ENCODE data around the gene CTSE.
"Not testable (repeated sequence)": the region's sequence is repeated elsewhere in the genome, so short reads cannot be mapped to it uniquely, and the experiment has no call there.

CTSE gene

DNA sequence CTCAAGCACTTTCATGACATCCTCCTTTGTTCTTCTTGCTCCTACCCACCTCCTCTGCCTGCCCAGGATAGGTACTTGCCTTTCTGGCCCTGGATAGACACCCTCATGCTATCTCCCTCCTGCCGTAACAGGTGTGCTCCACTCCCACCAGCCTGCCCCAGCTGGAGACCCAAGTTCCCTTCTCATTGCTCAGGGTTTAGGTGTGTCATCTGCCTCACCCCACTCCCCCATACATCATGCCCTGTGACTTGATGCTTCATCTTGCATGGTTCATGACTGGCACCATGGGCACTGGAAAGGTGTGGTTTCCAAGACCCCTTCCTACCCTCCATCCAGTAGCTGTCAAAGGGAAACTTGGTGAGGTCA lies 35.2 kb upstream of the CTSE start:
- peaks cover 10% of the 10 kb centered on the region for H3K36me3 Mint-ChIP-seq (ENCODE audit: low read depth)
- no peak for DNase-seq
- TF ChIP-seq, protein P1, sequence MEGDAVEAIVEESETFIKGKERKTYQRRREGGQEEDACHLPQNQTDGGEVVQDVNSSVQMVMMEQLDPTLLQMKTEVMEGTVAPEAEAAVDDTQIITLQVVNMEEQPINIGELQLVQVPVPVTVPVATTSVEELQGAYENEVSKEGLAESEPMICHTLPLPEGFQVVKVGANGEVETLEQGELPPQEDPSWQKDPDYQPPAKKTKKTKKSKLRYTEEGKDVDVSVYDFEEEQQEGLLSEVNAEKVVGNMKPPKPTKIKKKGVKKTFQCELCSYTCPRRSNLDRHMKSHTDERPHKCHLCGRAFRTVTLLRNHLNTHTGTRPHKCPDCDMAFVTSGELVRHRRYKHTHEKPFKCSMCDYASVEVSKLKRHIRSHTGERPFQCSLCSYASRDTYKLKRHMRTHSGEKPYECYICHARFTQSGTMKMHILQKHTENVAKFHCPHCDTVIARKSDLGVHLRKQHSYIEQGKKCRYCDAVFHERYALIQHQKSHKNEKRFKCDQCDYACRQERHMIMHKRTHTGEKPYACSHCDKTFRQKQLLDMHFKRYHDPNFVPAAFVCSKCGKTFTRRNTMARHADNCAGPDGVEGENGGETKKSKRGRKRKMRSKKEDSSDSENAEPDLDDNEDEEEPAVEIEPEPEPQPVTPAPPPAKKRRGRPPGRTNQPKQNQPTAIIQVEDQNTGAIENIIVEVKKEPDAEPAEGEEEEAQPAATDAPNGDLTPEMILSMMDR (IDR thresholded peaks at IDR 0.05): no peak
- H3K27me3 Mint-ChIP-seq (ENCODE audit: low read depth, poor library complexity): peaks cover 28% of the 10 kb centered on the region
- peaks cover 26% of the 10 kb centered on the region for H3K9me3 Mint-ChIP-seq
- no peak overlapping the region for H3K4me3 Mint-ChIP-seq
- H3K4me1 Mint-ChIP-seq: peaks cover 6% of the 10 kb centered on the region
- no peak overlapping the region for H3K27ac Mint-ChIP-seq

DNA sequence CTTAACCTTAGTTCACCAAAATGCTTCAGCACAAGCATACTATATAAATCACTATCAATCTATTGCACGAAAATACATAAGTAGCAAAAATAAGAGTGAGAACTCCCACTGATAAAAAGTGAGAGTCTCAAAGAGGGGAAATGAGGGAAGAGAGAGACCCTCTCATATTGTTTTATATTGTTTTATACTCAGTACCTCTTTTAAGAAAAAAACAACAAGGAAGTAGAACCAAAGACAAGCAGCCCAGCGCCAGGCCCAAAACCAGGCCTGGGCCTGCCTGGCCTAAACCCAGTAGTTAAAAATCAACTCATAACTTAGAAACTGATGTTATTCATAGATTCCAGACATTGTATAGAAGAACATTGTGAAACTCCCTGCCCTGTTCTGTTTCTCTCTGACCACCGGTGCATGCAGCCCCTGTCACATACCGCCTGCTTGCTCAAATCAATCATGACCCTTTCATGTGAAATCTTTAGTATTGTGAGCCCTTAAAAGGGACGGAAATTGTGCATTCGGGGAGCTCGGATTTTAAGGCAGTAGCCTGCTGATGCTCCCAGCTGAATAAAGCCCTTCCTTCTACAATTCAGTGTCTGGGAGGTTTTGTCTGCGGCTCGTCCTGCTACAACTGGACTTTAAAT lies 34.7 kb upstream of the CTSE start:
- not testable (repeated sequence) for H3K27ac Mint-ChIP-seq; H3K4me1 Mint-ChIP-seq; DNase-seq; H3K4me3 Mint-ChIP-seq; H3K36me3 Mint-ChIP-seq (ENCODE audit: low read depth)
- H3K9me3 Mint-ChIP-seq: peaks cover 27% of the 10 kb centered on the region
- peaks cover 28% of the 10 kb centered on the region for H3K27me3 Mint-ChIP-seq (ENCODE audit: low read depth, poor library complexity)

DNA sequence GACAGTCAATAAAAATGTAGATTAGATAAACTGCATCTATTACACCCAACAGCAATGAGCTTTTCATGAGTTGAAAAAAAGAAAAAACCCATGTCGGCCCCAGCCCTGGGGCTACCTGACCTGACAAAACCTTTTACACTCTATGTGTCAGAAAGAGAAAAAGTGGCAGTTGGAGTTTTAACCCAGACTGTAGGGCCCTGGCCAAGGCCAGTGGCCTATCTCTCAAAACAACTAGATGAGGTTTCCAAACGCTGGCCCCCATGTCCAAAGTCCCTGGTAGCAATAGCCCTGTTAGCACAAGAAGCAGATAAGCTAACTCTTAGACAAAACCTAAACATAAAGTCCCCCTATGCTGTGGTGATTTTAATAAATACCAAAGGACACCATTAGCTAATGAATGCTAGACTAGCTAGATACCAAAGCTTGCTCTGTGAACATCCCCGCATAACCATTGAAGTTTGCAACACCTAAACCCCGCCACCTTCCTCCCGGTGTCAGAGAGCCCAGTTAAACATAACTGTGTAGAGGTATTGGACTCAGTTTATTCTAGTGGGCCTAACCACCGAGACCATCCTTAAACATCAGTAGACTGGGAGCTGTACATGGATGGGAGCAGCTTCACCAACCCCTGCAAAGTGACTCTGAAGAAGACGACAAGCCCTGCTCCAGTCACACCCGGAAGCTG lies 32.1 kb upstream of the CTSE start:
- Mint-ChIP-seq H3K9me3 (peaks cover 12% of the 10 kb centered on the region), H3K4me1 (peaks cover 18% of the 10 kb centered on the region), H3K27me3 (ENCODE audit: low read depth, poor library complexity) (peaks cover 19% of the 10 kb centered on the region)
- DNase-seq; H3K27ac Mint-ChIP-seq; H3K4me3 Mint-ChIP-seq; H3K36me3 Mint-ChIP-seq (ENCODE audit: low read depth): not testable (repeated sequence)

DNA sequence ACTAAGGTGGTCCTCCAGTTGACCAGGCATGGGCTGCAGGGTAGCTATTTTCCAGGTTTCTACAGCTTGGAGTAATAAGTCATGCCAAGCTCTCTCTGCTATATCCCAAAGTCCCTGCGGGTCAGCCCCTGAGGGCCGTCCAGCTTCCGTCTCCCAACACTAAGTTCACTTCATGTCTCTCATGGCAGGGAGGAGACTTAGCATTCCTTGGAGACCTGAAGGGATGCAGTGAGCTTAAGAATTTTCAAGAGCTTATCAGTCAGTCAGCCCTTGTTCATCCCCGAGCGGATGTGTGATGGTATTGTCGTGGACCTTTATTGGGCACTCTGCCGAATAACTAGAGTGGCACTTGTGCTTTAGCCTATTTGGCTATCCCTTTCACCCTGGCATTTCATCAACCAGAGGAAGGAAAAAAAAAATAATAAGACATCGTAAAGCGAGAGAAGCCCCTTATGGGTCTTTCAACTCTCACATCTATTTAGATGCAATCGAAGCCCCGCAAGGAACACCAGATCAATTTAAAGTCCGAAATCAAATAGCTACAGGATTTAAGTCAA lies 31.5 kb upstream of the CTSE start:
- H3K27ac Mint-ChIP-seq; H3K36me3 Mint-ChIP-seq (ENCODE audit: low read depth); H3K4me3 Mint-ChIP-seq; DNase-seq: not testable (repeated sequence)
- peaks cover 19% of the 10 kb centered on the region for H3K27me3 Mint-ChIP-seq (ENCODE audit: low read depth, poor library complexity)
- peaks cover 12% of the 10 kb centered on the region for H3K9me3 Mint-ChIP-seq
- peaks cover 19% of the 10 kb centered on the region for H3K4me1 Mint-ChIP-seq

DNA sequence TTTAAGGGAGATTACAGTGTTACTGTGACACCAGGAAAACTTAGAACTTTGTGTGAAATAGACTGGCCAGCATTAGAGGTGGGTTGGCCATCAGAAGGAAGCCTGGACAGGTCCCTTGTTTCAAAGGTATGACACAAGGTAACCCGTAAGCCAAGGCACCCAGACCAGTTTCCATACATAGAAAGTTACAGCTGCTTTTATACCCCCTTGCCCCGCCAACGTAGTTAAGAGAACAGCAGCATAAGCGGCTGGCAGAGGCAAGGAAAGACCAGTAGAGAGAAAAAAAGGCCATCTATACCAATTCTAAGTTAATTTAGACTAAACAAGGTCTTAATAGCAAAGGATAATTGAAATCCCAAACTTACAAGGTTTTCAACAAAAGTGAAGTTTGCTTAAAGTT lies 29.9 kb upstream of the CTSE start:
- peaks cover 14% of the 10 kb centered on the region for H3K4me1 Mint-ChIP-seq
- H3K36me3 Mint-ChIP-seq (ENCODE audit: low read depth); H3K27ac Mint-ChIP-seq; DNase-seq; H3K4me3 Mint-ChIP-seq; H3K9me3 Mint-ChIP-seq: not testable (repeated sequence)
- H3K27me3 Mint-ChIP-seq (ENCODE audit: low read depth, poor library complexity): peaks cover 14% of the 10 kb centered on the region

DNA sequence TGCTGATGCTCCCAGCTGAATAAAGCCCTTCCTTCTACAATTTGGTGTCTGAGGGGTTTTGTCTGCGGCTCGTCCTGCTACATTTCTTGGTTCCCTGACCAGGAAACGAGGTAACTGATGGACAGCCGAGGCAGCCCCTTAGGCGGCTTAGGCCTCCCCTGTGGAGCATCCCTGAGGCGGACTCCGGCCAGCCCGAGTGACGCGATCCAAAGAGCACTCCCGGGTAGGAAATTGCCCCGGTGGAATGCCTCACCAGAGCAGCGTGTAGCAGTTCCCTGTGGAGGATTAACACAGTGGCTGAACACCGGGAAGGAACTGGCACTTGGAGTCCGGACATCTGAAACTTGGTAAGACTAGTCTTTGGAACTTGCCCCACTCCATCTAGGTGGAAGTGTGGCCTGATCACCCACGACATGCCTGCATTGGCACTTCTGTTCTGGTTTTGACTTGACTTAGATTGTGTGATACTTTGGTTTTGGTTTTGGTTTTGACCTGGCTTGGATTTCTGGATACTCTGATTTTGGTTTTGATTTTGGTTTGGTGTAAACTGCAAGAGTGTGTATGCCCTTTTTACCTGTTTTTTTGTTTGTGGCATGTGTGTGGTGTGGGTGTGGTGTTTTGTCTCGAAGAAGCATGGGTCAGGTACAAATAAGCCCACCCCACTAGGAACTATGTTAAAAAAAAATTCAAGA lies 29.4 kb upstream of the CTSE start, which contains the start of gene RHEX:
RHEX (plus strand) TSS at position 255 of the 692 bp plus-strand sequence. CDS start 44,656 bp downstream, outside the sequence.
- not testable (repeated sequence) for H3K36me3 Mint-ChIP-seq (ENCODE audit: low read depth); H3K9me3 Mint-ChIP-seq; H3K4me3 Mint-ChIP-seq; H3K27ac Mint-ChIP-seq; DNase-seq
- Mint-ChIP-seq H3K4me1 (peaks cover 13% of the 10 kb centered on the region), H3K27me3 (ENCODE audit: low read depth, poor library complexity) (peaks cover 14% of the 10 kb centered on the region)

DNA sequence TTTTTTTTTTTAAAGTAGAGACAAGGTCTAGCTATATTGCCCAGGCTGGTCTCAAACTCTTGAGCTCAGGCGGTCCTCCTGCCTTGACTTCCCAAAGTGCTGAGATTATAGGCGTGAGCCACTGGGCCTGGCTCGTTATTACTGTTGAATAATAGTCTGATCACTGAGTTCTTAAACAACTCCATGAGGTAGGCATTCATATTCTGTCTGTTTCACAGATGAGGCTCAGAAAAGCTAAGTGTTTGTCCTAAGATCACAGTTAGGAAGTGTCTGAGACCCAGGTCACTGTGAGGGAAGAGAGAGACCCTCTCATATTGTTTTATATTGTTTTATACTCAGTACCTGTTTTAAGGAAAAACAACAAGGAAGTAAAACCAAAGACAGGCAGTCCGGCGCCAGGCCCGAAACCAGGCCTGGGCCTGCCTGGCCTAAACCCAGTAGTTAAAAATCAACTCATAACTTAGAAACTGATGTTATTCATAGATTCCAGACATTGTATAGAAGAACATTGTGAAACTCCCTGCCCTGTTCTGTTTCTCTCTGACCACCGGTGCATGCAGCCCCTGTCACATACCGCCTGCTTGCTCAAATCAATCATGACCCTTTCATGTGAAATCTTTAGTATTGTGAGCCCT lies 28.7 kb upstream of the CTSE start:
- H3K4me3 Mint-ChIP-seq; H3K27ac Mint-ChIP-seq; H3K9me3 Mint-ChIP-seq; H3K36me3 Mint-ChIP-seq (ENCODE audit: low read depth); DNase-seq: not testable (repeated sequence)
- Mint-ChIP-seq H3K4me1 (peaks cover 13% of the 10 kb centered on the region), H3K27me3 (ENCODE audit: low read depth, poor library complexity) (peaks cover 14% of the 10 kb centered on the region)

DNA sequence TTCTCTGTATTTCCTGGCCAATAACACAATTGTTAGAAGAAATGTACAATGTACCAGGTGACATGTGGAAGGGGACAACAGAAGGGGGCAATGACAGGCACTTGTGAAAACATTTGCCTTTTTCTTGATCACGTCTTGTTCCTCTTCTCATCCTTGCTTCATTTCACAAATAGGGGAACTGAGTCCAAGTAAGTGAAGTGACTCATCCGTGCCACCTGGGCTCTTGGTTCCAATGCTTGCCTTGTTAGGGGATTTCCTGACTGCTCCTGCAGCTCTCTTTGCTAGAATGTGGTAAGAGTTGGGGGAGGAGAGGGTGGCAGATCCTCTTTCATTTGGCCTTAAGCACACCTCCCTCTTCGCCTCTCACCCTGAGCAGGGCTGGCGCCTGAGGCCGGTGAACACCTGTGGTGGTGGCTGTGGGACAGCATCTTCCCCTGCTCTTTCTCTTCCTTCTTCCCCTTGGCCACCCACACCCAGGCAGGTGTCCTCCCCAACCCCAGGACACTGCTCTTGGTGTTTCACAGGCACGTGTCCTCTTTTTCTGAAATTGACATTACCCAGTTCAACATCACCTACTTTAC lies 27.1 kb upstream of the CTSE start:
- Mint-ChIP-seq H3K27me3 (ENCODE audit: low read depth, poor library complexity) (peaks cover 11% of the 10 kb centered on the region), H3K36me3 (ENCODE audit: low read depth) (no peaks in the 10 kb centered on the region), H3K4me1 (peaks cover 13% of the 10 kb centered on the region), H3K4me3 (no peak overlapping the region), H3K27ac (no peak overlapping the region), H3K9me3 (peaks cover 7% of the 10 kb centered on the region)
- DNase-seq: no peak
- TF ChIP-seq, protein P1 (IDR thresholded peaks at IDR 0.05): no peak

All from nephron progenitor cell (in vitro differentiated cells).